ENCODE measurements around the gene ZCCHC4.

- TF ChIP-seq TAF1 (IDR thresholded peaks at IDR 0.05; ENCODE audit: low read depth, low read length) (no peak), CTCF (IDR thresholded peaks at IDR 0.05; ENCODE audit: control extremely low read depth in 1 of 3, insufficient read depth in 1 of 3, low read depth in 1 of 3, low read length in 3 of 3) (no peak), POLR2A (IDR thresholded peaks at IDR 0.05; ENCODE audit: control extremely low read depth in 1 of 2, low read depth in 2 of 2, low read length in 2 of 2) (no peak), USF2 (IDR thresholded peaks at IDR 0.05; ENCODE audit: low read length) (no peak), EP300 (IDR thresholded peaks at IDR 0.05; ENCODE audit: borderline replicate concordance in 1 of 2, low read depth in 2 of 2, low read length in 2 of 2) (no peak), JUND (IDR thresholded peaks at IDR 0.05; ENCODE audit: low read length) (no peak), SUZ12 (IDR thresholded peaks at IDR 0.05; ENCODE audit: low read length) (no peak), CHD2 (IDR thresholded peaks at IDR 0.05; ENCODE audit: low read length) (no peak), EGR1 (IDR thresholded peaks at IDR 0.05; ENCODE audit: borderline replicate concordance, low read depth, low read length) (no peak), MAFK (IDR thresholded peaks at IDR 0.05; ENCODE audit: low read depth, low read length) (no peak)
These were observed 22.0 kb upstream of the ZCCHC4 start for GRCh38 chr4:25290490-25291067.
